CD4-positive, CD25-positive, alpha-beta regulatory T cell (primary cell): Measurements from ENCODE around the gene ZRANB3. TPM values are rescaled to one million over a fixed set of nuclear protein-coding genes. Genes with fewer than 3 reads are reported as not detected.
A peak's percentile ranks its signal among the peaks of the same experiment; 100 is the strongest.

Source experiments
- ATAC-seq, 2 donors: fragments of 150-1000 bp; cut with Tn5 transposase; one replicate each; pipeline ENCODE4 v1.10.0; 2021; ENCODE audit warnings: low read depth in 2 of 2, moderate number of reproducible peaks in 2 of 2, moderate library complexity in 1 of 2
- DNase-seq, 3 donors: peaks; one replicate each; pipeline versions ENCODE4 v3.0.0 to v3.0.0-alpha.2; 2012 to 2022; ENCODE audit warnings: mixed read lengths in 1 of 3
- H3K27ac ChIP-seq: one replicate; pipeline ENCODE4 v1.7.0; 2013; ENCODE audit warnings: mild to moderate bottlenecking, low read length; ENCODE audit not compliant: insufficient read depth, poor library complexity, severe bottlenecking
- H3K27me3 ChIP-seq: one replicate; pipeline ENCODE4 v1.7.0; 2013; ENCODE audit warnings: low read length; ENCODE audit not compliant: control insufficient read depth, insufficient read depth
- H3K36me3 ChIP-seq: one replicate; pipeline ENCODE4 v1.7.0; 2013; ENCODE audit warnings: mild to moderate bottlenecking, low read length, moderate library complexity; ENCODE audit not compliant: control insufficient read depth, insufficient read depth
- H3K4me1 ChIP-seq: 2 replicates; pipeline ENCODE4 v1.7.0; 2013; ENCODE audit warnings: mild to moderate bottlenecking, low read length; ENCODE audit not compliant: insufficient read depth, control insufficient read depth, poor library complexity, severe bottlenecking
- H3K4me3 ChIP-seq: one replicate; pipeline ENCODE4 v1.7.0; 2013; ENCODE audit warnings: low read depth, mild to moderate bottlenecking, low read length, moderate library complexity
- H3K9me3 ChIP-seq, 2 experiments: 1 replicate in 1 of 2; 2 replicates in 1 of 2; pipeline ENCODE4 v1.7.0; 2013; ENCODE audit warnings: low read length in 2 of 2, mild to moderate bottlenecking in 1 of 2, moderate library complexity in 1 of 2; ENCODE audit not compliant: control insufficient read depth in 2 of 2
- H3K27ac Mint-ChIP-seq, 3 donors: one replicate each; pipeline ENCODE4 v1.8.0; 2020 to 2022; ENCODE audit warnings: mild to moderate bottlenecking in 3 of 3, mixed read lengths in 3 of 3, moderate library complexity in 2 of 3
- H3K27me3 Mint-ChIP-seq: one replicate; pipeline ENCODE4 v1.8.0; 2022; ENCODE audit warnings: mild to moderate bottlenecking, mixed read lengths
- H3K36me3 Mint-ChIP-seq: one replicate; pipeline ENCODE4 v1.8.0; 2020; ENCODE audit warnings: mixed read lengths
- H3K4me1 Mint-ChIP-seq, 4 donors: one replicate each; pipeline ENCODE4 v1.8.0; 2020 to 2022; ENCODE audit warnings: mixed read lengths in 4 of 4, mild to moderate bottlenecking in 1 of 4
- H3K4me3 Mint-ChIP-seq, 4 donors: one replicate each; pipeline ENCODE4 v1.8.0; 2020 to 2022; ENCODE audit warnings: mild to moderate bottlenecking in 4 of 4, mixed read lengths in 4 of 4, moderate library complexity in 3 of 4
- H3K9me3 Mint-ChIP-seq, 7 donors: one replicate each; pipeline ENCODE4 v1.8.0; 2020 to 2022; ENCODE audit warnings: mixed read lengths in 7 of 7, mild to moderate bottlenecking in 3 of 7, moderate library complexity in 2 of 7
- polyA plus RNA-seq, 4 donors: library from polyadenylated mRNA; unstranded; fragments of 300-500 nt; fragmentation: Illumina TruSeq; gene quantifications; one replicate each; pipeline ENCODE4 v1.2.3, GENCODE V29; 2021
- total RNA-seq: library from RNA; stranded (reverse); gene quantifications from one replicate; pipeline ENCODE4 v1.2.3, GENCODE V29; 2022

Gene ZRANB3
- total RNA-seq (4.6 TPM), polyA plus RNA-seq (1 to 10 TPM; 2.2 to 3.7 (median 3.1) TPM)

- Histone ChIP-seq H3K36me3 (no peaks in the 10 kb centered on the region), H3K27me3 (no peaks in the 10 kb centered on the region), H3K9me3 (no peaks in the 10 kb centered on the region), H3K27ac (peak within 1 kb of the TSS; percentile 92), H3K4me1 (peaks cover 20% of the 10 kb centered on the region), H3K4me3 (peak within 1 kb of the TSS; percentile 99)
- Mint-ChIP-seq H3K9me3 (no peaks in the 10 kb centered on the region), H3K4me3 (no peak within 1 kb of the TSS), H3K4me1 (peaks cover 0 to 34% (median 24%) of the 10 kb centered on the region in 4 donors), H3K36me3 (no peaks in the 10 kb centered on the region), H3K27me3 (no peaks in the 10 kb centered on the region), H3K27ac (peak within 1 kb of the TSS in 2 of 3 donors; percentile 56 to 91)
- ATAC-seq, result peak; percentile 77
- peak; percentile 93 to 99 (median 97) for DNase-seq
These were observed at the start of gene ZRANB3 for GRCh38 chr2:135530313-135531230. ZRANB3 (minus strand) TSS chr2:135531218.

DNA sequence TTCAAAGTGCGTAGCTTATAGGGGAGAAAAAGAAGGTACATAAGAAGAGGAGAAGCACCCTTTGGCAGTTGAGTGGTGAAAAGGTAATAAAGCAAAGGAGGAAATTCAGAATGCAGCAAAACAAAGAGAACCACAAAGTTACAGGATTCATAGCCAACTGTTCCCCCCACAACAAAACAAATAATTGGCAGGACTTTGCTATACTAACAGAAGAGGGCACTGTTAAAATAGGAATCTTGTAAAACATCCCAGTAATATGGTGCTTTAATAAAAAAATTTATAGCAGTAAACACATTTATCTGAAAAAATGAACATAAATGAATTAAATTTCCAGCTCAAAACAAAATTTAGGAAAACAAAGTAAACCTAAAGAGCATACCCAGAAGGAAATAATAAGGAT, 42.6 kb upstream of the ZRANB3 start:
- Mint-ChIP-seq H3K9me3 (no peaks in the 10 kb centered on the region), H3K27ac (no peak overlapping the region)

DNA sequence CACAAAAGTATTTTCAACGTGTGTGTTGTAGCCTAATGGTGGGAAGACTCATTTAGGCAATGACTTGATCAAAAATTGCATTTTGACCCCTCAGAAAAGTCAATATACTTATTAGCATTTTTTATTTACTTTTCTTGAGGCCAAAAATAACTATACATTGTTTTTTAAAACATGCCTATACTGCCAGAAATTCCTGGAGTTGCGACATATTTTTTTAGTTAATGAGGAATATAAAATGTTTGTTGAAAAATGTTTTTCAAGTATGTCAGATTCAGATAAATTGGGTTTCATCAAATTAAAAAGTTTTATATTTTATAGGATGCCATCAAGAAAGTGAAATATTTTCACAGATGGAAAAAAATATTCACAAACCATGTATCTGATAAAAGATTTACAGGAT, 39.9 kb upstream of the ZRANB3 start:
- no peaks in the 10 kb centered on the region for H3K4me1 ChIP-seq
- H3K27me3 ChIP-seq, result no peaks in the 10 kb centered on the region
- Mint-ChIP-seq H3K27me3 (no peaks in the 10 kb centered on the region), H3K9me3 (no peaks in the 10 kb centered on the region), H3K4me1 (peaks cover 0 to 4% (median 3%) of the 10 kb centered on the region in 4 donors), H3K36me3 (peaks cover 22% of the 10 kb centered on the region), H3K4me3 (no peak overlapping the region), H3K27ac (no peak overlapping the region)
- DNase-seq (no peak), ATAC-seq (no peak)
- peaks cover 11% of the 10 kb centered on the region for H3K36me3 ChIP-seq
- H3K9me3 ChIP-seq, result no peaks in the 10 kb centered on the region
- H3K27ac ChIP-seq, result no peak overlapping the region
- H3K4me3 ChIP-seq, result no peak overlapping the region

More for the DNA sequence above, 42.6 kb upstream of the ZRANB3 start:
- Mint-ChIP-seq H3K36me3 (peaks cover 15% of the 10 kb centered on the region), H3K4me1 (peaks cover 0 to 10% (median 0%) of the 10 kb centered on the region in 4 donors), H3K4me3 (no peak overlapping the region), H3K27me3 (no peaks in the 10 kb centered on the region)
- Histone ChIP-seq H3K9me3 (no peaks in the 10 kb centered on the region), H3K27ac (no peak overlapping the region), H3K27me3 (no peaks in the 10 kb centered on the region), H3K4me1 (no peaks in the 10 kb centered on the region), H3K4me3 (no peak overlapping the region), H3K36me3 (peaks cover 11% of the 10 kb centered on the region)
- ATAC-seq, result no peak
- no peak for DNase-seq

DNA sequence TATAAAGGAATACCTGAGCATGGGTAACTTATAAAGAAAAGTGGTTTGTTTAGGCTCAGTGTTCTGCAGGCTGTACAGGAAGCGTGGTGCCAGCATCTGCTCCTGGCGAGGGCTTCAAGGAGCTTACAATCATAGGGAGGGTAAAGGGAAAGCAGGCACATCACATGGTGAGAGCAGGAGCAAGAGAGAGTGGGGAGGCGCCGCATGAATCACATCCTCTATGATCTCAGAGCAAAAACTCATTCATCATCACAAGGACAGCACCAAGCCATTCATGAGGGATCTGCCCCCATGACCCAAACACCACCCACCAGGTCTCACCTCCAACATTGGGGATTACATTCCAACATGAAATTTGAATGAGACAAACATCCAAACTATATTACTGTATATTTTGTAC, 32.8 kb upstream of the ZRANB3 start:
- Mint-ChIP-seq H3K4me1 (peaks cover 7 to 15% (median 11%) of the 10 kb centered on the region in 4 donors), H3K4me3 (no peak overlapping the region), H3K27me3 (no peaks in the 10 kb centered on the region), H3K27ac (peak overlapping the region in 1 of 3 donors; percentile 77), H3K9me3 (no peaks in the 10 kb centered on the region), H3K36me3 (peaks cover 21% of the 10 kb centered on the region)
- Histone ChIP-seq H3K27me3 (no peaks in the 10 kb centered on the region), H3K4me3 (no peak overlapping the region), H3K36me3 (no peaks in the 10 kb centered on the region), H3K9me3 (no peaks in the 10 kb centered on the region), H3K4me1 (no peaks in the 10 kb centered on the region), H3K27ac (no peak overlapping the region)
- DNase-seq (no peak), ATAC-seq (no peak)

DNA sequence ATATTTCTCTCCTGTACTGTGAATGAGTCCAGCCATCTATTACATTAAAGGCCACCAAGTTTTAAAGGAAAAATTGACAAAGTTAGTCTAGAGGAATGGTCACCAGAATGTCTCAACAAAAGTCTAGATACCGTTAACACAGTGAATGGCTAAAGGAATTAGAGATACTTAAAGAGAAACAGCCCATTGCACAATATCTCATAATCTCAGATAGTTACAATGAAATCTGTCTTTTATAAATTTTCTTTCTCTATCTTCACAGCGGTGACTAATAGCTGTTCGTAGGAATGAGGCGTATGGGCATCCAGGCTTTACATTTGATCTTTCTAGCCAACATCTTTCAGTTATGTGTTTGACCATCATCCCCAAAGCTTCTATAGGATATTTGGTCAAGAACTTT, 30.9 kb upstream of the ZRANB3 start:
- Mint-ChIP-seq H3K27me3 (no peaks in the 10 kb centered on the region), H3K9me3 (no peaks in the 10 kb centered on the region), H3K27ac (no peak overlapping the region), H3K36me3 (peaks cover 26% of the 10 kb centered on the region), H3K4me3 (no peak overlapping the region), H3K4me1 (peaks cover 10 to 25% (median 17%) of the 10 kb centered on the region in 4 donors)
- H3K9me3 ChIP-seq, result no peaks in the 10 kb centered on the region
- no peaks in the 10 kb centered on the region for H3K4me1 ChIP-seq
- no peak overlapping the region for H3K27ac ChIP-seq
- no peaks in the 10 kb centered on the region for H3K27me3 ChIP-seq
- H3K36me3 ChIP-seq, result no peaks in the 10 kb centered on the region
- DNase-seq (no peak), ATAC-seq (no peak)
- no peak overlapping the region for H3K4me3 ChIP-seq

- ATAC-seq (no peak), DNase-seq (no peak)
- no peaks in the 10 kb centered on the region for H3K9me3 Mint-ChIP-seq
- Histone ChIP-seq H3K27me3 (no peaks in the 10 kb centered on the region), H3K36me3 (no peaks in the 10 kb centered on the region), H3K9me3 (no peaks in the 10 kb centered on the region), H3K4me3 (no peak overlapping the region), H3K27ac (no peak overlapping the region), H3K4me1 (no peaks in the 10 kb centered on the region)
- H3K27me3 Mint-ChIP-seq, result no peaks in the 10 kb centered on the region
- no peak overlapping the region for H3K4me3 Mint-ChIP-seq
- H3K27ac Mint-ChIP-seq, result peak overlapping the region in 1 of 3 donors; percentile 20
- H3K36me3 Mint-ChIP-seq, result peaks cover 22% of the 10 kb centered on the region
- peaks cover 18 to 31% (median 27%) of the 10 kb centered on the region in 4 donors for H3K4me1 Mint-ChIP-seq
These were observed 26.5 kb upstream of the ZRANB3 start for GRCh38 chr2:135557530-135557929.

DNA sequence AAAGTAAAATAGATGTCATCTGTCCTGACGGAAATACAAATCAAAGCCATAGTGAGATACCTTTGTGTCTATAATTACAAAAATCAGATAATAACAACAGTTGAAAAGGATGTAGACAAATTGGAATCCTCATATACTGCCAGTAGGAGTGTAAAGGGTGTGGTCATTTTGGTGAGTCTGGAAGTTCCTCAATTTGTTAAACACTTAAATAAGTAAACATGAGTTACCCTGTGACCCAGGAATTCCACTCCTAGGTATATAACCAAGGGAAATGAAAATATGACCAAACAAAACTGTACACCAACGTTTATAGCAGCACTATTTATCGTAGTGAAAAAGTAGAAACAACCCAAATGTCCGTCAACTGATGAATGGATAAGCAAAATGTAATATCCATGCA, 24.3 kb upstream of the ZRANB3 start:
- ATAC-seq, result no peak
- Histone ChIP-seq H3K36me3 (no peaks in the 10 kb centered on the region), H3K9me3 (no peaks in the 10 kb centered on the region), H3K4me3 (no peak overlapping the region), H3K27ac (no peak overlapping the region), H3K4me1 (no peaks in the 10 kb centered on the region), H3K27me3 (no peaks in the 10 kb centered on the region)
- H3K4me1 Mint-ChIP-seq, result peaks cover 25 to 37% (median 32%) of the 10 kb centered on the region in 4 donors
- H3K27me3 Mint-ChIP-seq, result no peaks in the 10 kb centered on the region
- no peaks in the 10 kb centered on the region for H3K9me3 Mint-ChIP-seq
- peaks cover 22% of the 10 kb centered on the region for H3K36me3 Mint-ChIP-seq
- H3K4me3 Mint-ChIP-seq, result no peak overlapping the region
- H3K27ac Mint-ChIP-seq, result no peak overlapping the region
- no peak for DNase-seq
